HUES48 (cell line): Measurements from ENCODE around the gene SPDYE5.
"Not testable (repeated sequence)": the region's sequence is repeated elsewhere in the genome, so short reads cannot be mapped to it uniquely, and the experiment has no call there.

Source experiments
- H3K27ac ChIP-seq: one replicate; pipeline ENCODE4 v1.7.0; 2013; ENCODE audit warnings: low read depth, low read length, inconsistent platforms
- H3K27me3 ChIP-seq: 2 replicates; pipeline ENCODE4 v1.6.1; 2013; ENCODE audit warnings: mild to moderate bottlenecking, low read length; ENCODE audit not compliant: control insufficient read depth, insufficient read depth
- H3K36me3 ChIP-seq: 2 replicates; pipeline ENCODE4 v1.6.1; 2013; ENCODE audit warnings: low read length; ENCODE audit not compliant: control insufficient read depth, insufficient read depth
- H3K4me1 ChIP-seq: 2 replicates; pipeline ENCODE4 v1.6.1; 2013; ENCODE audit warnings: mild to moderate bottlenecking, low read length; ENCODE audit not compliant: control insufficient read depth, insufficient read depth
- H3K4me3 ChIP-seq: 2 replicates; pipeline ENCODE4 v1.5.1; 2013; ENCODE audit warnings: mild to moderate bottlenecking, low read depth, low read length
- H3K9ac ChIP-seq: 2 replicates; pipeline ENCODE4 v1.6.1; 2013; ENCODE audit warnings: mild to moderate bottlenecking, low read depth, low read length, moderate library complexity
- H3K9me3 ChIP-seq: 2 replicates; pipeline ENCODE4 v1.6.1; 2013; ENCODE audit warnings: low read length; ENCODE audit not compliant: control insufficient read depth, insufficient read depth

The SPDYE5 gene

DNA sequence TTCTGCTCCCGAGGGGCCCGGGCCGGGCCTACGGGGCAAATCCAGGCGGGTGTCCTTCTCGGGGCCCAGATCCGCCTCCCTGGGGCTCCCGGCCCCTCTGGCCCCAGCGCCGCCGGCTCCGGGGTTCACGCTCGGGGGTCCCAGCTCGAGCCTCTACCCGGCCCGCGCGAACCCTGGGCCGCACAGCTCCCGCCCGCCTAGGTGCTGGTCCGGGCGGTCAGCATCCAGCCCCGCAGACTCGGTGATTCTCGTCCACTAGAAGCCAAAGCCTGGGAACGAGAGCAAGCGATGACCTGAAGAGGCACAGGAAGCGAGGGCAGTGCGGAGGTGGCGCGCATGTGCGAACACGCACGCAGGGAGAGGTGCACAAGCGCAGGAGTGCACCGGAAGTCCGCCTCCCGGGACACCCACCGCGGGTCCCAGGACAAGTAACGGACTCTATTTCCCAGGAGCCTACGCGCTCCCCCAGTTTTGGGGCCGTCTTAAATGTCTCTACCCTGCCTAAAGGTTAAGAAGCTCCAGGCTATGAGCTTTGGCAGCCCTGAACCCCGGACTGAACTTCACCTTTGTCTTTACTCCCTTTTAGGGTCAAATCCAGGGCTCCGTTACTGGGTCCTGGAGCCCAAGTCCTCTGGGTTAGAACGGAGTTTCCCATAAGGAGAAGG lies 6.0 kb upstream of the SPDYE5 start, which contains the start of gene POM121C:
Gene POM121C, minus strand, starts transcription at position 321 of the 665 bp plus-strand sequence. CDS start 44,803 bp downstream, outside the sequence.
- H3K36me3 ChIP-seq, H3K27me3 ChIP-seq, H3K9me3 ChIP-seq, H3K4me1 ChIP-seq: not testable (repeated sequence)
- peak within 1 kb of the TSS; percentile 87 for H3K9ac ChIP-seq
- peak within 1 kb of the TSS; percentile 88 for H3K4me3 ChIP-seq
- H3K27ac ChIP-seq = peak within 1 kb of the TSS; percentile 90

DNA sequence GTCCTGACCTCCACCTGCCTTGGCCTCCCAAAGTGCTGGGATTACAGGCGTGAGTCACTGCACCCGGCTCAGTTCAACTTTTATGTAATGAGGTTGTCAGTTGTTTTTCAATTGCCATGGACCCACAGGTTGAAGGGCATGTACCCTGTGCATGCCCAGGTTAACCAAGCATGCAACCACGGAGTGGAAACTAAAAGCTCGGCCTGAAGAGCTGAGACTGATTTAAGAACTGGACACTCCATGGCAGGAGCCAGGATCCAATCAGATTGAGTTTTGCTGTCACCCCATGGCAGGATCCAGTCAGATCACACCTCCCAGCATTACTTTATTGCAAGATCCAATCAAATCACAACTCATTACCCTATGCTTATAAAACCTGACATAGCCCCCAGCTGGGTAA lies 16.9 kb downstream of the SPDYE5 start:
- H3K27me3 ChIP-seq, H3K9ac ChIP-seq, H3K36me3 ChIP-seq, H3K9me3 ChIP-seq, H3K27ac ChIP-seq, H3K4me1 ChIP-seq, H3K4me3 ChIP-seq: not testable (repeated sequence)

DNA sequence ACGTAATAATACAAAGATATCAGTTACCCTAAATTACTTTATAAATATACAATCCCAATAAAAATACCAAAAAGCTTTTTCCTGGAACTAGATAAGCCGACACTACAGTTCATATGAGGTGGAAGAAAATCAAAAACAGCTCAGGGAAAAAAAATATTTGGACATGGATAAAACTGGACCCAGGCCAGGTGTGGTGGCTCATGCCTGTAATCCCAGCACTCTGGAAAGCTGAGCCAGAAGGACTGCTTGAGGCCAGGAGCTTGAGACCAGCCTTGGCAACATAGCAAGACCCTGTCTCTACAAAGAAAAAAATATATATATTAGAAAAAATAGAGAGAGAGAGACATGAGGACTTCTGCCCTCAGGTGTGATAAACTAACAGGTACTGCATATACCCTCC lies 26.7 kb downstream of the SPDYE5 start:
- H3K27me3 ChIP-seq, H3K4me3 ChIP-seq, H3K9me3 ChIP-seq, H3K4me1 ChIP-seq, H3K9ac ChIP-seq, H3K27ac ChIP-seq: not testable (repeated sequence)
- H3K36me3 ChIP-seq = peaks cover 27% of the 10 kb centered on the region

DNA sequence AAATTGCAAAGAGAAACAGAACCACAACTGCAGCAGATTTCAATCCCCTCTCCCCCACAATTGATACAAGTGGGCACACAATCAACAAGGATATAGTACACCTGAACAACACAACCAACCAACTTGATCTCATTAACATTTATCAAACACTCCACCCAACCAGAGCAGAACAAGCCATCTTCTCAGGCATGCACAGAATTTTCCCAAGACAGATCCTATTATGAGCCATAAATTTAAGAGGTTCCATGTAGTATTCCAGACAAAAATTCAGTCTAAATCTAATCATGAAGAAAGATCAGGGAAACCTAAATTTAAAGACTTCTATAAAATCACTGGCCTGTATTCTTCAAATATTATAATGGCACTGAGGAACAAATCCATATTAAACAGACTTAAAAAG lies 29.6 kb downstream of the SPDYE5 start:
- not testable (repeated sequence) for H3K4me3 ChIP-seq, H3K9me3 ChIP-seq, H3K27me3 ChIP-seq, H3K27ac ChIP-seq, H3K9ac ChIP-seq, H3K4me1 ChIP-seq
- peaks cover 44% of the 10 kb centered on the region for H3K36me3 ChIP-seq

DNA sequence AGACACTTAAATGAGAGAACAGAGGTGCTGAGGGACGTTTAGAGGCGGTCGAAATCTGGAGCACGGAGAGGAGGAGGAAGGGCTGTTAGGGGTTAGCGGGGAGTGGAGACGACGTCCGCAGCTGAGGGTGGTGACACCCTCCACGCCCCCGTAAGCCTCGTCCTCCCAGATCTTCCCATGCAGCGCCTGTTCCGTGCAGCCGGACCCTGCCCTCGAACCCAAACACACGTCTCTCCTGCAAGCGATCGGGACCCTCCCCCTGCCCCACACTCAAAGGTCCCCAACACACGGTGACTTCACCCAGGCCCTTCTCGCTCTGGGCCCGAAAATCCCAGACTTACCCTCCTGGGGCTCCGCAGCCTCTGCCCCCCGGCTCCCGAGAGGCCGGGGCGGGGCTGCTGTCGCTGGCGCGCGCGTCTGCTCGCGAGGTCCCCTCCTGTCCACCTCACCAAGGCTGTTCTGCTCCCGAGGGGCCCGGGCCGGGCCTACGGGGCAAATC lies 35.2 kb downstream of the SPDYE5 start:
- Histone ChIP-seq H3K4me3 (peak overlapping the region; percentile 99), H3K9ac (peak overlapping the region; percentile 89), H3K27ac (peak overlapping the region; percentile 85), H3K36me3 (peaks cover 33% of the 10 kb centered on the region)
- not testable (repeated sequence) for H3K27me3 ChIP-seq, H3K9me3 ChIP-seq, H3K4me1 ChIP-seq

DNA sequence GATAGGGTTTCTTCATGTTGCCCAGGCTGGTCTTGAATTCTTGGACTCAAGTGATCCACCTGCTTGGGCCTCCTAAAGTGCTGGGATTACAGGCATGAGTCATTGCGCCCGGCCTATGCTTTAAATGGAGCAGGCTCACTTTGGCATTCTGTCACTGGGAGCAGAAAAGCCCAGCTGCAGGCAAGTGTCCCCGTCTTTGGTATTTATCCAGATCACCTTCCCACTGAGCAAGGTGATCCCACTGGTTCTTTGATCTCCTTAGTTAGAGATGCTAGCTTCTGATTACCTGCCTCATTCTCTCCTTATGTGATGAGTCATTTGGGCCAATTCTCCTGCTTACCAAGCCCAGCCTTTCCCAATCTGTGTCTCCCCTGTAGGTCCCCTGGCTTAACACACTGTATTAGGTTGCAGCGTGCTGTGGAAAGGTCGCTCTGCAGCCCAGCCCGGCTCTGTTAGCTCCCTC lies 39.3 kb downstream of the SPDYE5 start:
- no peak overlapping the region for H3K9ac ChIP-seq
- no peaks in the 10 kb centered on the region for H3K9me3 ChIP-seq
- peak overlapping the region; percentile 60 for H3K27ac ChIP-seq
- no peaks in the 10 kb centered on the region for H3K4me1 ChIP-seq
- peaks cover 25% of the 10 kb centered on the region for H3K36me3 ChIP-seq
- H3K4me3 ChIP-seq = no peak overlapping the region
- no peaks in the 10 kb centered on the region for H3K27me3 ChIP-seq

DNA sequence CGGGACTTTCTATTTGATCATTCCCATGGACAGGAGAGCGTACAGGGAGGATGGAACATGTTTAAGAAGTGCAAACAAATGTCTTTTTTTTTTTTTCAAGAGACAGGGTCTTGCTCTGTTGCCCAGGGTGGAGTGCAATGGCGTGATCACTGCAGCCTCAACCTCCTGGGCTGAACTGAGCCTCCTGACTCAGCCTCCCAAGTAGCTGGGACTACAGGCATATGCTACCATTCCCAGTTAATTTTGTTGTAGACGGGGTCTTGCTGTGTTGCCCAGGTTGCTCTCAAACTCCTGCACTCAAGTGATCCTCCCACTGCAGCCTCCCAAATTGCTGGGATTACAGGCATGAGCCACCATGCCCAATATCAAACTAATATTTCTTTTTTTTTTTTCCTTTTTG lies 40.5 kb downstream of the SPDYE5 start:
- Histone ChIP-seq H3K36me3 (peaks cover 38% of the 10 kb centered on the region), H3K27me3 (no peaks in the 10 kb centered on the region)

DNA sequence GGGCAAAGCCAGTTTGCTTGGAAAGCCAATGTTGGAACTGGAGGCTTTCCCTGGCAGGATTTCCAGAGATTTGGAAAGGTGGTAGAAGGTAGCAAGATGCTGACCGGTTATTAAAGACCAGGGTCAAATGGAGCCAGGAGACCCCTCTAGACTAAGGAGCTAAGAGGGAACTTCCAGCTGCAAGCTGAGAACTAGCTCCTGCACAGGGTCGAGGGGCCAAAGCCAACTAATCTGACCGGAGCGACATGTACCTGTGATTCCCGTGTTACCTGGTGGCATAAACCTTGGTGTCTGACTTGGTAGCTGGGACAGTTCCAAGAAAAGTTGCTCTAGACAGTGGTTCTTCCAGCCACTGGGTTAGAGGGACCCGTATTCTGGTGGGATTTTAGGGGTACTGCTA lies 41.8 kb downstream of the SPDYE5 start:
- no peak overlapping the region for H3K9ac ChIP-seq
- no peak overlapping the region for H3K4me3 ChIP-seq
- H3K27me3 ChIP-seq = no peaks in the 10 kb centered on the region
- peaks cover 48% of the 10 kb centered on the region for H3K36me3 ChIP-seq
- no peaks in the 10 kb centered on the region for H3K4me1 ChIP-seq
- no peaks in the 10 kb centered on the region for H3K9me3 ChIP-seq
- no peak overlapping the region for H3K27ac ChIP-seq

More for the DNA sequence above, 40.5 kb downstream of the SPDYE5 start:
- H3K4me1 ChIP-seq = no peaks in the 10 kb centered on the region
- no peaks in the 10 kb centered on the region for H3K9me3 ChIP-seq
- no peak overlapping the region for H3K27ac ChIP-seq
- H3K4me3 ChIP-seq = no peak overlapping the region
- H3K9ac ChIP-seq = no peak overlapping the region

DNA sequence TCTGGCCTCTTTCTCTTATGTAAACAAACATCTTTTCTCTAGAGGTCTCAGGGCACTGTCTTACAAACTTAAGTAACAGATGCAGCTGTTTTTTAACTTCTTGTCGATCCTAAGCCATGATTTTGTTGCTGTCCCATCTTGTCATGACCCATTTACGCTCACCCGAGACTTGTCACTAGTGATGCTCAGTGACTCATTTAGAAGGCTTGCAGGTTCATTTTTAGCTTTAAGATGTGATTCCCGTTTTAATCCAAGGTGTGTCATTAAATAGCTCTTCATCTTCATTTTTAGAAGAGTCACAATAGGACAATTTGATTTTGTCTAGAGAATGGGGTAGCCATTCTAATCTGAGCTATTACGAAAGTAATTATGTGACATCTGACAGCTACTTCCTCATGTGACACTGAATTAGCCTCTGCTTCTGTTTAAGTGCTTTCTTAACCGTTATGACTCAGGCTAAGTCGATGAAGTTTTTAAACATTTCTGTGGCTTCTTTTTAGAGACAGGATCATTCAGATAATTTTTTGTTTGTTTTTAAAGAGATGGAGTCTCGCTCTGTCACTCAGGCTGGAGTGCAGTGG lies 42.7 kb downstream of the SPDYE5 start:
- H3K36me3 ChIP-seq = peaks cover 57% of the 10 kb centered on the region
- H3K9me3 ChIP-seq = no peaks in the 10 kb centered on the region
- no peaks in the 10 kb centered on the region for H3K4me1 ChIP-seq
- no peak overlapping the region for H3K9ac ChIP-seq
- H3K27me3 ChIP-seq = no peaks in the 10 kb centered on the region
- no peak overlapping the region for H3K27ac ChIP-seq
- no peak overlapping the region for H3K4me3 ChIP-seq

DNA sequence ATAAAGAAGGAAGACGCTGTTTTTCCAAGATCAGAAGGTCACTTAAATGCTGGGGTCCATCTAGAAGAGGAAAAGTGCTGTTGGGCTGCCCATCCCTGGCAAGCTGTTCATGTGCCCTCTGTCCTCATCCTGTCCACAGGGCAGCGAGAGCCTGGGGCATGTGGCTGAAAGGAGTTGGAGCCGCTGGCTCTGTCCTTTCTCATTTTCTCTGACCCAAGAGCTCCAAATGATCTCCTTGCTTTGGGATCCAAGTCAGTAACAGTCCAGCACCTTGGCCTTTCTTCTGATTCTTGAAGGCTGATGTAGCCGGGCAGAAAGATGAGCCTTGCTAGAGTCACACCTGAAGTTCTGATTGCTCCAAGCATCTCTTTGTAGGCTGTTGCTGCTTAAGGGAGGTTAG lies 44.4 kb downstream of the SPDYE5 start:
- no peaks in the 10 kb centered on the region for H3K9me3 ChIP-seq
- no peak overlapping the region for H3K27ac ChIP-seq
- H3K9ac ChIP-seq = no peak overlapping the region
- no peak overlapping the region for H3K4me3 ChIP-seq
- H3K27me3 ChIP-seq = no peaks in the 10 kb centered on the region
- no peaks in the 10 kb centered on the region for H3K4me1 ChIP-seq
- peaks cover 72% of the 10 kb centered on the region for H3K36me3 ChIP-seq

DNA sequence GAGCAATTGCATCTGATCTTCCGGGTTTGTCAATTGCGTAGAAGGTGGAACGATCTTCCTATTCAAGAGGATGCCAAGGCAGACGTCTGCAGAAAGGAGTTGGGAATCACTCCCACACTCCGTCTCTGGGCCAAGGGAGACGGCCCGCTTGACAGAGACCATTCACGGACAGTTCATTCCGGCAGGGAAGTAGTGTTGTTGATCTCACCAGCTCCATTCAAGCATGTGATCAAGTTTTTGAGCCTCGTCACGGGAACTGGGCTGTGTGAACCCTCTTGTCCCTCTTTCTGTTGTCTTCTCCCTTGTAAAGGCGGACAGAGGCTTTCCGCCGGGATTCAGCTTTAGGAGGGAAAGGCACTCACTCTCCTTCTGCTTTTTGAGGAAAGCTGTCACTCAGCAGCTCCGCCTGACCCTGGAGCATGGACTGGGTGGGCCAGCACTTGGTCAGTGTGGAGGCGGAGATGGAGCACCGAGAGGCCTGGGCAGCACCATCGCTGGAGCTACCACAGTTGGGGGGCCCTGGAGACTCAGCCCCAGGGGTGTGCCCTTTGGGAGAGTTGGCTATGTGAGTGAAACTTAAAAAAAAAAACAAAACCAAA lies 44.9 kb downstream of the SPDYE5 start:
- peaks cover 78% of the 10 kb centered on the region for H3K36me3 ChIP-seq
- H3K4me3 ChIP-seq = no peak overlapping the region
- H3K27ac ChIP-seq = no peak overlapping the region
- no peaks in the 10 kb centered on the region for H3K4me1 ChIP-seq
- no peaks in the 10 kb centered on the region for H3K27me3 ChIP-seq
- H3K9ac ChIP-seq = no peak overlapping the region
- no peaks in the 10 kb centered on the region for H3K9me3 ChIP-seq
